Subcutaneous abdominal adipose tissue (tissue), 5 donors: ENCODE results near the gene LTBP1.
"Not testable (repeated sequence)": the region's sequence is repeated elsewhere in the genome, so short reads cannot be mapped to it uniquely, and the experiment has no call there.

Experiments
- H3K27ac ChIP-seq: one replicate; pipeline ENCODE4 v1.7.0; 2013; ENCODE audit warnings: low read depth, mild to moderate bottlenecking, inconsistent platforms, low read length, moderate library complexity
- H3K27me3 ChIP-seq, 5 donors: one replicate each; pipeline ENCODE4 v1.7.0; 2013; ENCODE audit warnings: low read length in 5 of 5, inconsistent platforms in 1 of 5; ENCODE audit not compliant: control insufficient read depth in 5 of 5, insufficient read depth in 4 of 5
- H3K36me3 ChIP-seq, 5 donors: one replicate each; pipeline ENCODE4 v1.7.0; 2013; ENCODE audit warnings: low read length in 5 of 5; ENCODE audit not compliant: control insufficient read depth in 5 of 5, insufficient read depth in 5 of 5
- H3K4me1 ChIP-seq, 5 donors: one replicate each; pipeline ENCODE4 v1.7.0; 2013; ENCODE audit warnings: low read length in 5 of 5, mild to moderate bottlenecking in 3 of 5, moderate library complexity in 1 of 5; ENCODE audit not compliant: control insufficient read depth in 5 of 5, insufficient read depth in 5 of 5
- H3K4me3 ChIP-seq, 5 donors: one replicate each; pipeline ENCODE4 v1.7.0; 2013; ENCODE audit warnings: low read length in 5 of 5, low read depth in 1 of 5
- H3K9ac ChIP-seq, 5 donors: one replicate each; pipeline ENCODE4 v1.7.0; 2013; ENCODE audit warnings: low read length in 5 of 5, mild to moderate bottlenecking in 4 of 5, moderate library complexity in 3 of 5
- H3K9me3 ChIP-seq, 5 donors: one replicate each; pipeline ENCODE4 v1.7.0; 2013; ENCODE audit warnings: low read length in 5 of 5; ENCODE audit not compliant: control insufficient read depth in 5 of 5
- donor health status: healthy.
- donor health status: healthy.
- donor health status: healthy.
- donor health status: healthy.
- donor health status: healthy.

Gene LTBP1

GRCh38 chr2:33225350-33225749, 278.6 kb downstream of the LTBP1 start:
- Histone ChIP-seq H3K9ac (no peak overlapping the region), H3K9me3 (no peaks in the 10 kb centered on the region), H3K27me3 (no peaks in the 10 kb centered on the region), H3K4me3 (no peak overlapping the region), H3K36me3 (no peaks in the 10 kb centered on the region), H3K27ac (no peak overlapping the region), H3K4me1 (peaks cover 0 to 4% (median 0%) of the 10 kb centered on the region in 5 donors)

GRCh38 chr2:33226546-33226945, 279.8 kb downstream of the LTBP1 start:
- Histone ChIP-seq H3K4me3 (no peak overlapping the region), H3K9ac (no peak overlapping the region), H3K9me3 (no peaks in the 10 kb centered on the region), H3K27me3 (no peaks in the 10 kb centered on the region), H3K36me3 (no peaks in the 10 kb centered on the region), H3K4me1 (peaks cover 0 to 4% (median 0%) of the 10 kb centered on the region in 5 donors), H3K27ac (no peak overlapping the region)

- H3K4me1 ChIP-seq, result peaks cover 0 to 4% (median 0%) of the 10 kb centered on the region in 5 donors
- no peak overlapping the region for H3K27ac ChIP-seq
- no peak overlapping the region for H3K4me3 ChIP-seq
These were observed 282.9 kb downstream of the LTBP1 start for GRCh38 chr2:33229646-33230045.

GRCh38 chr2:33230195-33230594, 283.4 kb downstream of the LTBP1 start:
- H3K27ac ChIP-seq, result no peak overlapping the region
- no peaks in the 10 kb centered on the region for H3K27me3 ChIP-seq
- H3K4me1 ChIP-seq, result peaks cover 0 to 4% (median 0%) of the 10 kb centered on the region in 5 donors
- H3K36me3 ChIP-seq, result no peaks in the 10 kb centered on the region
- H3K9me3 ChIP-seq, result no peaks in the 10 kb centered on the region
- H3K9ac ChIP-seq, result no peak overlapping the region
- H3K4me3 ChIP-seq, result no peak overlapping the region

More at GRCh38 chr2:33229646-33230045, 282.9 kb downstream of the LTBP1 start:
- Histone ChIP-seq H3K36me3 (no peaks in the 10 kb centered on the region), H3K27me3 (no peaks in the 10 kb centered on the region), H3K9me3 (no peaks in the 10 kb centered on the region), H3K9ac (no peak overlapping the region)

GRCh38 chr2:33230842-33231241, 284.1 kb downstream of the LTBP1 start:
- Histone ChIP-seq H3K9ac (no peak overlapping the region), H3K36me3 (no peaks in the 10 kb centered on the region), H3K27me3 (no peaks in the 10 kb centered on the region), H3K4me1 (peaks cover 0 to 4% (median 0%) of the 10 kb centered on the region in 5 donors), H3K27ac (no peak overlapping the region), H3K4me3 (no peak overlapping the region), H3K9me3 (no peaks in the 10 kb centered on the region)

GRCh38 chr2:33235559-33235958, 288.8 kb downstream of the LTBP1 start:
- H3K4me1 ChIP-seq, H3K9ac ChIP-seq, H3K27me3 ChIP-seq, H3K9me3 ChIP-seq, H3K36me3 ChIP-seq, H3K27ac ChIP-seq, H3K4me3 ChIP-seq: not testable (repeated sequence)

- no peak overlapping the region for H3K27ac ChIP-seq
- H3K27me3 ChIP-seq, result no peaks in the 10 kb centered on the region
- no peak overlapping the region for H3K9ac ChIP-seq
- peaks cover 0 to 4% (median 0%) of the 10 kb centered on the region in 5 donors for H3K4me1 ChIP-seq
- no peaks in the 10 kb centered on the region for H3K36me3 ChIP-seq
- H3K4me3 ChIP-seq, result no peak overlapping the region
- no peaks in the 10 kb centered on the region for H3K9me3 ChIP-seq
These were observed 290.0 kb downstream of the LTBP1 start for GRCh38 chr2:33236482-33237385.

GRCh38 chr2:33238111-33238510, 291.4 kb downstream of the LTBP1 start:
- Histone ChIP-seq H3K4me1 (peaks cover 0 to 7% (median 0%) of the 10 kb centered on the region in 5 donors), H3K36me3 (no peaks in the 10 kb centered on the region), H3K9ac (no peak overlapping the region), H3K27ac (no peak overlapping the region), H3K9me3 (no peaks in the 10 kb centered on the region), H3K4me3 (no peak overlapping the region), H3K27me3 (no peaks in the 10 kb centered on the region)

GRCh38 chr2:33240178-33240577, 293.4 kb downstream of the LTBP1 start:
- no peaks in the 10 kb centered on the region for H3K27me3 ChIP-seq
- H3K36me3 ChIP-seq, result no peaks in the 10 kb centered on the region
- no peak overlapping the region for H3K9ac ChIP-seq
- H3K4me3 ChIP-seq, result no peak overlapping the region
- H3K27ac ChIP-seq, result no peak overlapping the region
- no peaks in the 10 kb centered on the region for H3K9me3 ChIP-seq
- peaks cover 0 to 8% (median 0%) of the 10 kb centered on the region in 5 donors for H3K4me1 ChIP-seq

GRCh38 chr2:33241072-33241471, 294.3 kb downstream of the LTBP1 start:
- H3K4me3 ChIP-seq, result no peak overlapping the region
- H3K4me1 ChIP-seq, result peaks cover 0 to 8% (median 0%) of the 10 kb centered on the region in 5 donors
- no peak overlapping the region for H3K9ac ChIP-seq
- H3K9me3 ChIP-seq, result no peaks in the 10 kb centered on the region
- no peak overlapping the region for H3K27ac ChIP-seq
- no peaks in the 10 kb centered on the region for H3K27me3 ChIP-seq
- no peaks in the 10 kb centered on the region for H3K36me3 ChIP-seq
